ENCODE measurements around the gene NR3C2. TPM values are rescaled to one million over a fixed set of nuclear protein-coding genes. Genes with fewer than 3 reads are reported as not detected.

The NR3C2 gene
- 0.42 and 0.75 TPM in 2 replicates for total RNA-seq
- long read RNA-seq, partial matches to known transcripts, result 0 of 1 reads
- long read RNA-seq, other reads (novel, unspliced or antisense), result 1 of 1 reads

DNA sequence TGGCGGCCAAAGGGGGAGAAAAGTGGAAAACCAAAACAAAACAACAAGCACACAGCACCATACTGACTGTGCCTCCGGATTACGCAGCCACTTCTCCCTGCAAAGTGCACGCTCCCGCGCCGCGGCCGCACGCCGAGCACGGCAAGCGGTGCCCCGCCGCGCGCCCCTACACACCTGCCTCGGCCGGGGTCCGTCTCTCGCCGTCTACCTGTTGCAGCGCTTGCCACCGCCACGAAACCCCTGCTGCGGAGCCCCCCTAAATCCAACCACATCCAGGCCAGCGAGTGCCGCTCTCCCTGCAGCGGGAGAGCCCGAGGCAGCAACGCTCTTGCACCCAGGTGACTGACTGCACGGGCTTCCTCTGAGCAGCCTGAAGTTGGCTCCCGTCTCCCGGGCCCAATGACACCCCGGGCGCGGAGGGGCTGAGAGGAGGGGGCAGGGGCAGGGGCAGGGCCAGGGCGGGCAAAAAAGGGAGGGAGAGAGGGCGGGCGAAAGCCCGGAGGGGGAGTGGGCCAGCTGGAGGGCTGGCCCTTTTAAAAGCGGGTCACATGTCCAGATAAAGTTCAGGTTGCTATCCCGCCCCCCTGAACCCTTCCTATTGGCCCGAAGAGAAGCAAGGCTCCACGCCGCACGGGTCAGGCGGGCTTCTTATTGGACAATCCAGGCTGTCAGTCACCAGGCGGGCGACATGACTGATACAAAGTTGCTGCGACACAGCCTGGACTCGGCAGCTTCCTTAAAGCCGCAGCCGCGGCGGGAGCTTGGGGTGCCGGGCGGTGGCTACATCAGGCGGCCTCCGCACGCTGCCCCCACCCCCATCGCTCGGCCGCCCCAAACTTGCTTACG, at the start of gene NR3C2:
TSS of gene NR3C2 (minus strand) at position 429 of the 846 bp plus-strand sequence.
- Mint-ChIP-seq H3K9me3 (ENCODE audit: unreplicated experiment) (no peaks in the 10 kb centered on the region), H3K27me3 (ENCODE audit: unreplicated experiment) (peaks cover 68% of the 10 kb centered on the region), H3K4me3 (ENCODE audit: unreplicated experiment) (peak within 1 kb of the TSS; percentile 95), H3K36me3 (ENCODE audit: unreplicated experiment) (no peaks in the 10 kb centered on the region), H3K4me1 (ENCODE audit: unreplicated experiment) (peaks cover 24% of the 10 kb centered on the region), H3K27ac (ENCODE audit: unreplicated experiment) (peak within 1 kb of the TSS; percentile 41)
- TF ChIP-seq CTCF (IDR thresholded peaks at IDR 0.05), result no peak
- DNase-seq (ENCODE audit: extremely low spot score, unreplicated experiment), result peak; percentile 98

DNA sequence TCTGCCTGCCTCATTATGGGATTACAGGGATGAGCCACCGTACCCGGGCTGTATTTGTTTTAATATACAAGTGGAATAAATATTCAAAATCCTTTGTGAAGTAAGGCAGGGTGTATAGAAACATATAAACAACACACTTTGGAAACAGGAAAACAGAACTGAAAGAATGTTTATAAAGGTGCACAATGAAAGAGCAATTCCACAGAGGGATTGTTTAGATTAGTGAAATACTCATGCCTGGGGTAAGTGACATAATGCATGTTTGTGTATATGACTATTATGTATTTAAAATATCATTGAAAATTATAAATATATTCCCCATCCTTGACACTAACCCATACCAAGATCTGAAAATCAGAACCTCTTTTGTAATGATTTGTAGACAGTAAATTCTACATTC, 45.0 kb upstream of the NR3C2 start:
- H3K9me3 Mint-ChIP-seq (ENCODE audit: unreplicated experiment), result peaks cover 8% of the 10 kb centered on the region
- H3K4me3 Mint-ChIP-seq (ENCODE audit: unreplicated experiment), result no peak overlapping the region
- H3K36me3 Mint-ChIP-seq (ENCODE audit: unreplicated experiment), result no peaks in the 10 kb centered on the region
- no peak overlapping the region for H3K27ac Mint-ChIP-seq (ENCODE audit: unreplicated experiment)
- DNase-seq (ENCODE audit: extremely low spot score, unreplicated experiment), result no peak
- H3K4me1 Mint-ChIP-seq (ENCODE audit: unreplicated experiment), result no peaks in the 10 kb centered on the region
- no peak for TF ChIP-seq CTCF (IDR thresholded peaks at IDR 0.05)
- H3K27me3 Mint-ChIP-seq (ENCODE audit: unreplicated experiment), result no peaks in the 10 kb centered on the region

DNA sequence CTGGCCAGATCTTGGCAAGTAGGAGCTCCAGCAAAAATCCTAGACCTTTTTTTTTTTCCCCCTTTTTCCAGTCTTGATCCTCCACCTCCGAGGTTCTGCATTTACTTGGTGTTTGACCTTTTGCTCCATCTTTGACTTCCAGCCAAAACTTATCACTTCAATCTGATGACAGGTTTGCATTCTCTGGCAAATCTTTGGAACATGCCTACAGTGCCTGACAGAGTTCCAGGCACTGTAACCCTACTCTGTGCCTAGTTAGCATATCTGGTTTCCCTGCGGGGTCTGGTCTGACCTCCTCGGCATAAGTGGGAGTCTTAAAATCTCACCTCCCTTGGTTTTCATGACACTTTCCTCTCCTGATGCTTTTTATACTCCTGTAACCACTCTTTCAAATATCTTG, 39.4 kb upstream of the NR3C2 start:
- Mint-ChIP-seq H3K27me3 (ENCODE audit: unreplicated experiment) (peaks cover 2% of the 10 kb centered on the region), H3K36me3 (ENCODE audit: unreplicated experiment) (no peaks in the 10 kb centered on the region), H3K4me1 (ENCODE audit: unreplicated experiment) (no peaks in the 10 kb centered on the region), H3K27ac (ENCODE audit: unreplicated experiment) (no peak overlapping the region), H3K9me3 (ENCODE audit: unreplicated experiment) (peaks cover 8% of the 10 kb centered on the region), H3K4me3 (ENCODE audit: unreplicated experiment) (no peak overlapping the region)
- no peak for DNase-seq (ENCODE audit: extremely low spot score, unreplicated experiment)
- no peak for TF ChIP-seq CTCF (IDR thresholded peaks at IDR 0.05)

DNA sequence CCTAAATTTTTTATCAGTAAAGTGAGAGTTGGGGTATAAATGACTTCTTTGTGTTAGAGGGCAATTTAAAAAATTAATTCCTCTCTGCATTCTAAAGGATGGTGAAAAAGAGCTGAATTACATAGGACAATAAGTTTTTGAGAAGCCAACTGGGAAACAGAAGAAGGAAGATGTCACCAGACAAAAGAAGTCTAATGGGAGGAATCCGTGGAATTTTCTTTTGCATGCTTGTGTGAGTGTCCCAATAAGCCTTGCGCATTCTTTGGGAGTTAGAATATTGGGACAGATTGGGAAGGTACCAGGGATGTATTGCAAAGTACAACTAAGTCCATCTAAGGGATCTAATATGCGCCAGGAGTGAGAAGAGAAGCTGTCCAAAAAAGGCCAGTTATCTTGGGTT, 35.1 kb upstream of the NR3C2 start:
- Mint-ChIP-seq H3K4me3 (ENCODE audit: unreplicated experiment) (no peak overlapping the region), H3K27ac (ENCODE audit: unreplicated experiment) (no peak overlapping the region), H3K9me3 (ENCODE audit: unreplicated experiment) (no peaks in the 10 kb centered on the region), H3K36me3 (ENCODE audit: unreplicated experiment) (no peaks in the 10 kb centered on the region), H3K4me1 (ENCODE audit: unreplicated experiment) (no peaks in the 10 kb centered on the region), H3K27me3 (ENCODE audit: unreplicated experiment) (peaks cover 2% of the 10 kb centered on the region)
- TF ChIP-seq CTCF (IDR thresholded peaks at IDR 0.05), result no peak
- DNase-seq (ENCODE audit: extremely low spot score, unreplicated experiment), result no peak

- H3K4me1 Mint-ChIP-seq (ENCODE audit: unreplicated experiment), result no peaks in the 10 kb centered on the region
- DNase-seq (ENCODE audit: extremely low spot score, unreplicated experiment), result no peak
- TF ChIP-seq CTCF (IDR thresholded peaks at IDR 0.05), result no peak
Observed at GRCh38 chr4:148469938-148470337, 27.7 kb upstream of the NR3C2 start.

More at GRCh38 chr4:148469938-148470337, 27.7 kb upstream of the NR3C2 start:
- no peaks in the 10 kb centered on the region for H3K9me3 Mint-ChIP-seq (ENCODE audit: unreplicated experiment)
- no peak overlapping the region for H3K4me3 Mint-ChIP-seq (ENCODE audit: unreplicated experiment)
- H3K36me3 Mint-ChIP-seq (ENCODE audit: unreplicated experiment), result no peaks in the 10 kb centered on the region
- peaks cover 2% of the 10 kb centered on the region for H3K27me3 Mint-ChIP-seq (ENCODE audit: unreplicated experiment)
- no peak overlapping the region for H3K27ac Mint-ChIP-seq (ENCODE audit: unreplicated experiment)
